MM.1S (cell line): ENCODE measurements around the gene CMBL.

ENCODE experiments used
- DNase-seq: peaks from one replicate; pipeline ENCODE4 v3.0.0-alpha.2; 2015
- H2AFZ ChIP-seq: fragments of 300-600 bp; sonication (generic); 2 replicates; pipeline ENCODE4 v1.6.0; 2016; ENCODE audit warnings: antibody characterized with exemption, low read length
- H3F3A ChIP-seq: fragments of 300-600 bp; sonication (generic); 2 replicates; pipeline ENCODE4 v1.6.1; 2016; ENCODE audit warnings: mild to moderate bottlenecking, antibody characterized with exemption, low read length, moderate library complexity, mixed read lengths; ENCODE audit not compliant: insufficient read depth
- H3K27ac ChIP-seq: fragments of 300-600 bp; sonication (generic); 2 replicates; pipeline ENCODE4 v1.5.1; 2016; ENCODE audit warnings: mild to moderate bottlenecking, low read length
- H3K27me3 ChIP-seq: fragments of 300-600 bp; sonication (generic); replicated peaks from 2 replicates; pipeline ENCODE4 v1.6.0; 2016; ENCODE audit warnings: low read length; ENCODE audit not compliant: insufficient read depth
- H3K36me3 ChIP-seq: fragments of 300-600 bp; sonication (generic); replicated peaks from 2 replicates; pipeline ENCODE4 v1.6.1; 2016; ENCODE audit warnings: mild to moderate bottlenecking, low read length, mixed read lengths; ENCODE audit not compliant: insufficient read depth
- H3K4me1 ChIP-seq: fragments of 300-600 bp; sonication (generic); 2 replicates; pipeline ENCODE4 v1.6.1; 2016; ENCODE audit warnings: low read length, mixed read lengths
- H3K4me2 ChIP-seq: fragments of 300-600 bp; sonication (generic); 2 replicates; pipeline ENCODE4 v1.6.0; 2016; ENCODE audit warnings: low read depth, low read length
- H3K4me3 ChIP-seq: fragments of 300-600 bp; sonication (generic); 2 replicates; pipeline ENCODE4 v1.5.1; 2016; ENCODE audit warnings: low read length, mixed read lengths
- H3K79me2 ChIP-seq: fragments of 300-600 bp; sonication (generic); 2 replicates; pipeline ENCODE4 v1.6.1; 2016; ENCODE audit warnings: mixed run types, low read length, mixed read lengths
- H3K9ac ChIP-seq: fragments of 300-600 bp; sonication (generic); 2 replicates; pipeline ENCODE4 v1.6.1; 2016; ENCODE audit warnings: low read length, mixed read lengths
- H3K9me2 ChIP-seq: fragments of 300-600 bp; sonication (generic); replicated peaks from 2 replicates; pipeline ENCODE4 v1.6.1; 2016; ENCODE audit warnings: mild to moderate bottlenecking, low read length, mixed read lengths; ENCODE audit not compliant: insufficient read depth
- H3K9me3 ChIP-seq: fragments of 300-600 bp; sonication (generic); replicated peaks from 2 replicates; pipeline ENCODE4 v1.6.1; 2016; ENCODE audit warnings: mild to moderate bottlenecking, low read length, mixed read lengths; ENCODE audit not compliant: insufficient read depth
- H4K20me1 ChIP-seq: fragments of 300-600 bp; sonication (generic); 2 replicates; pipeline ENCODE4 v1.6.1; 2016; ENCODE audit warnings: mild to moderate bottlenecking, low read length, moderate library complexity, mixed read lengths; ENCODE audit not compliant: insufficient read depth
- CTCF ChIP-seq: fragments of 300-600 bp; sonication (generic); IDR thresholded peaks from 2 replicates; pipeline ENCODE4 v1.5.1; 2016; ENCODE audit warnings: antibody characterized with exemption, low read length, mixed read lengths
- EZH2 ChIP-seq: fragments of 300-600 bp; sonication (generic); optimal IDR thresholded peaks from 2 replicates; pipeline ENCODE3; 2017; ENCODE audit warnings: low read depth, mild to moderate bottlenecking, antibody characterized with exemption, low read length, mixed read lengths
- EZH2phosphoT487 ChIP-seq: fragments of 300-600 bp; sonication (generic); IDR thresholded peaks from 2 replicates; pipeline ENCODE4 v1.6.1; 2018; ENCODE audit warnings: antibody characterized with exemption, low read length

Gene CMBL

GRCh38 chr5:10301266-10301665 is 6.4 kb downstream of the CMBL start:
- no peaks in the 10 kb centered on the region for H3K9me3 ChIP-seq
- H3K4me2 ChIP-seq: no peak overlapping the region
- 0 out of 2 replicates have a peak, but pooled peaks cover 4% of the 10 kb centered on the region for H3K79me2 ChIP-seq
- no peak overlapping the region for H3K27ac ChIP-seq
- no peaks in the 10 kb centered on the region for H4K20me1 ChIP-seq
- H3K4me1 ChIP-seq: no peaks in the 10 kb centered on the region
- H2AFZ ChIP-seq: no peak overlapping the region
- no peaks in the 10 kb centered on the region for H3K27me3 ChIP-seq
- DNase-seq: no peak
- no peak overlapping the region for H3K4me3 ChIP-seq
- H3K9ac ChIP-seq: no peak overlapping the region
- TF ChIP-seq EZH2 (no peak), CTCF (no peak), EZH2phosphoT487 (no peak)
- no peaks in the 10 kb centered on the region for H3K9me2 ChIP-seq
- no peaks in the 10 kb centered on the region for H3K36me3 ChIP-seq
- no peaks in the 10 kb centered on the region for H3F3A ChIP-seq

GRCh38 chr5:10300246-10300645 is 7.5 kb downstream of the CMBL start:
- H3K36me3 ChIP-seq: no peaks in the 10 kb centered on the region
- no peaks in the 10 kb centered on the region for H4K20me1 ChIP-seq
- no peaks in the 10 kb centered on the region for H3K27me3 ChIP-seq
- no peaks in the 10 kb centered on the region for H3K4me1 ChIP-seq
- H3K4me3 ChIP-seq: no peak overlapping the region
- no peak for TF ChIP-seq EZH2phosphoT487
- TF ChIP-seq EZH2: no peak
- no peak for TF ChIP-seq CTCF
- DNase-seq: no peak
- 0 out of 2 replicates have a peak, but pooled peaks cover 4% of the 10 kb centered on the region for H3K79me2 ChIP-seq
- no peak overlapping the region for H2AFZ ChIP-seq
- H3K9me2 ChIP-seq: no peaks in the 10 kb centered on the region
- H3F3A ChIP-seq: no peaks in the 10 kb centered on the region
- no peaks in the 10 kb centered on the region for H3K9me3 ChIP-seq
- no peak overlapping the region for H3K4me2 ChIP-seq
- no peak overlapping the region for H3K9ac ChIP-seq
- H3K27ac ChIP-seq: no peak overlapping the region

GRCh38 chr5:10297646-10298204 is 10.0 kb downstream of the CMBL start:
- H3K27ac ChIP-seq: no peak overlapping the region
- no peaks in the 10 kb centered on the region for H3K27me3 ChIP-seq
- H3K9me2 ChIP-seq: no peaks in the 10 kb centered on the region
- H2AFZ ChIP-seq: no peak overlapping the region
- no peak for DNase-seq
- no peak overlapping the region for H3K9ac ChIP-seq
- no peak for TF ChIP-seq EZH2phosphoT487
- TF ChIP-seq EZH2: no peak
- no peak for TF ChIP-seq CTCF
- H3F3A ChIP-seq: no peaks in the 10 kb centered on the region
- H4K20me1 ChIP-seq: no peaks in the 10 kb centered on the region
- H3K4me3 ChIP-seq: no peak overlapping the region
- H3K4me1 ChIP-seq: no peaks in the 10 kb centered on the region
- no peaks in the 10 kb centered on the region for H3K36me3 ChIP-seq
- H3K9me3 ChIP-seq: no peaks in the 10 kb centered on the region
- H3K4me2 ChIP-seq: no peak overlapping the region
- H3K79me2 ChIP-seq: 0 out of 2 replicates have a peak, but pooled peaks cover 4% of the 10 kb centered on the region
